Measurements from ENCODE around the gene PLEKHM3.

DNA sequence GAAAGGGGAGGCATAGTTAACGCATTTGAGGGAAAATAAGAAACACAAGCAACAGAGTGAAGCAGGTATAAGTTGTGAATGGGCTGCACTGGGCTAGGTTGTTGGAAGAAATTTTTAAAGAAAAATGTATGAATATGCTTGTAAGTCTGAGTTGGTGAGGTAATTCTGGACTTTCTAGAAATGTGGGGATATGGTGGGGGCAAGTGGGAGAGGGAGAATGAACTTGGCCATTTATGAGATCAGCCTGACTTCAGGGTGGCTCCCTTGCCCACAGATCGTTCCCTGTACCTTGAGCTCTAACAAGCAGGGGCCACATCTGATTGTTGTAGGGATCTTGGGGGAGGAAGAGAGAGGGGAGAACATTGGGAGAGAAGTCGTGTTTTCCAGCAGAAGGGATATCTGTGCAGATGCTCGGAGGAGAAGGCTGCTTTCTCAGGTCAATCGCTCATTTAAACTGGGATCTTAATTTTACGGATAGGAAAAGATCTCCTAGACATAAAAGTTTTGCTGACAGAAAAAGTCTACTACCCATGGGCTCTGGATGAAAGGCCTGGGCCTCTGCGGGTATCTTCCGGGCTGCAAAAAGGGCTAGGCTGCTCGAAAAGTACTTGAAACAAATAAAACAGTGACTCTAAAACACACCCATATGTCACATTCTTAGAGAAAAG, 213.1 kb downstream of the PLEKHM3 start:
- TF ChIP-seq EZH2 (IDR thresholded peaks at IDR 0.05) (no peak), EZH2phosphoT487 (IDR thresholded peaks at IDR 0.05) (no peak)
